SU-DHL-6 (cell line): Measurements from ENCODE around the gene STAG2.

Source experiments
- CTCF ChIP-seq: fragments of 200-600 bp; sonication (generic); IDR thresholded peaks from one replicate; pipeline ENCODE4 v1.5.1; 2017; ENCODE audit warnings: antibody characterized with exemption, mild to moderate bottlenecking, low read length, moderate library complexity; ENCODE audit not compliant: insufficient read depth, poor library complexity, severe bottlenecking
- EZH2phosphoT487 ChIP-seq: fragments of 200-600 bp; sonication (generic), shearing (Covaris generic); conservative IDR thresholded peaks from 2 replicates; pipeline ENCODE4 v1.6.1; 2018; ENCODE audit warnings: mild to moderate bottlenecking, antibody characterized with exemption, low read length, moderate library complexity, mixed read lengths

GRCh38 chrX:123923211-123923610, 38.3 kb upstream of the STAG2 start:
- no peak for TF ChIP-seq CTCF
- no peak for TF ChIP-seq EZH2phosphoT487
